Activated CD4-positive, alpha-beta T cell treated with anti-CD3 and anti-CD28 coated beads, Interleukin-10, Interleukin-2, amounts not matched to agents 100 ng/mL and 50 ng/mL, durations not matched to agents 16 hours and 8 hours (primary cell): ENCODE measurements around the gene NPPC.
"Not testable (repeated sequence)": the region's sequence is repeated elsewhere in the genome, so short reads cannot be mapped to it uniquely, and the experiment has no call there.

Experiments
- DNase-seq: peaks from one replicate; pipeline ENCODE4 v3.0.0-alpha.2; 2020

The NPPC gene

GRCh38 chr2:231883468-231883881 lies 42.7 kb downstream of the NPPC start:
- no peak for DNase-seq

GRCh38 chr2:231882646-231883045 lies 43.5 kb downstream of the NPPC start:
- no peak for DNase-seq

GRCh38 chr2:231880371-231880770 lies 45.8 kb downstream of the NPPC start:
- not testable (repeated sequence) for DNase-seq

- DNase-seq: no peak
These were observed 47.0 kb downstream of the NPPC start for GRCh38 chr2:231879216-231879615.

- no peak for DNase-seq
These were observed 48.4 kb downstream of the NPPC start for GRCh38 chr2:231877533-231878456.

GRCh38 chr2:231874944-231875343 lies 51.3 kb downstream of the NPPC start:
- DNase-seq: no peak
